ENCODE measurements around the gene ABHD8. TPM values are rescaled to one million over a fixed set of nuclear protein-coding genes. Genes with fewer than 3 reads are reported as not detected.

The ABHD8 gene
- total and polyA plus RNA-seq, 2 of the 4 experiments (the other 2 are of a cell fraction) = 3.9 to 10.2 TPM

DNA sequence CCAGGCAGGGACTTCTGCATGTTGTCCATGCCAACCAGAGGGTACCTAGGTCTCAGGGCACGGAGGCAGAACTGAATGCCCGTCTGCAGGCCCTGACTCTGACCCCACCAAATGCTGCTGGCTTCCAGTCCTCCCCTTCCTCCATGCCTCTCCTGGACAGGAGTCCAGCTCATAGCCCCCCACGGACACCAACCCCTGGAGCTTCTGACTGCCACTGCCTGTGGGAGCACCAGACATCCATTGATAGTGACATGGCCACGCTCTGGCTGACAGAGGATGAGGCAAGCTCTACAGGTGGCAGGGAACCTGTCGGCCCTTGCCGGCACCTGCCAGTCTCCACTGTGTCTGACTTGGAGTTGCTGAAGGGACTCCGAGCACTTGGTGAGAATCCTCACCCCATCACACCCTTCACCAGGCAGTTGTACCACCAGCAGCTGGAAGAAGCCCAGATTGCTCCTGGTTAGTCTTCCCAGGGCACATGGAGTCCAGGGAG lies 19.7 kb downstream of the ABHD8 start:
- no peak overlapping the region for H3K4ac ChIP-seq (ENCODE audit: low read depth, low read length)
- no peak overlapping the region for H3K18ac ChIP-seq (ENCODE audit: low read depth, low read length)
- H3K27ac ChIP-seq (ENCODE audit: insufficient read depth, low read length) = no peak overlapping the region
- H4K5ac ChIP-seq (ENCODE audit: low read depth, low read length) = no peak overlapping the region
- no peak overlapping the region for H4K91ac ChIP-seq (ENCODE audit: insufficient read depth, low read depth, low read length)
- no peak overlapping the region for H3K14ac ChIP-seq (replicated peaks; ENCODE audit: low read depth, low read length)
- CTCF ChIA-PET = interaction anchor here (0.9 kb wide), 1 partner anchor 22 kb away, joined by 3 read pairs; no protein-coding TSS in a partner anchor
- POLR2A ChIA-PET (ENCODE audit: unreplicated experiment) = no interaction called here
- ATAC-seq (ENCODE audit: low read depth) = no peak
- no peak overlapping the region for H2BK5ac ChIP-seq (ENCODE audit: low read depth, low read length, poor library complexity, severe bottlenecking)
- no peaks in the 10 kb centered on the region for H3K9me3 ChIP-seq (ENCODE audit: control insufficient read depth, insufficient read depth, low read length)
- intact Hi-C loops (cut with micrococcal nuclease) (loop anchor here (2.0 to 10.0 kb wide), 2 partner anchors 387 to 509 kb away; no protein-coding TSS in a partner anchor), in situ Hi-C loops (cut with MboI; ENCODE audit: low sequenced_read_pairs) (loop anchor here (10.0 kb wide), 1 partner anchor 79 kb away; no protein-coding TSS in a partner anchor), dilution Hi-C loops (cut with HindIII; ENCODE audit: low sequenced_read_pairs, unreplicated experiment) (no loop called here)
- no peak overlapping the region for H3K23ac ChIP-seq (ENCODE audit: low read depth, low read length)
- no peak overlapping the region for H3K56ac ChIP-seq (ENCODE audit: extremely low read depth, insufficient read depth, low read length)
- DNase-seq = no peak
- no peak overlapping the region for H2AK5ac ChIP-seq (ENCODE audit: low read depth, low read length)
- H3K9ac ChIP-seq (ENCODE audit: low read depth, low read length) = no peak overlapping the region
- H2BK20ac ChIP-seq (ENCODE audit: low read depth, low read length) = no peak overlapping the region
- no peaks in the 10 kb centered on the region for H3K4me1 ChIP-seq (ENCODE audit: control insufficient read depth, insufficient read depth, low read length)
- no peak overlapping the region for H2BK15ac ChIP-seq (ENCODE audit: low read depth, low read length)
- H2BK120ac ChIP-seq (ENCODE audit: low read depth, low read length) = no peak overlapping the region
- H3K79me1 ChIP-seq (ENCODE audit: low read depth in 1 of 2, low read length in 2 of 2) = no peaks in the 10 kb centered on the region
- H3K36me3 ChIP-seq (ENCODE audit: control insufficient read depth, insufficient read depth, low read length) = peaks cover 5% of the 10 kb centered on the region
- BruUV-seq (replicated peaks) = no TSS peak
- H2AFZ ChIP-seq (replicated peaks; ENCODE audit: low read length, poor library complexity) = no peak overlapping the region
- H4K8ac ChIP-seq (ENCODE audit: low read depth in 2 of 2, low read length in 2 of 2) = no peak overlapping the region
- no peaks in the 10 kb centered on the region for H3K27me3 ChIP-seq (ENCODE audit: control insufficient read depth, insufficient read depth, low read length)
- no peak overlapping the region for H3K4me2 ChIP-seq (ENCODE audit: low read depth, low read length)
- H3K4me3 ChIP-seq (ENCODE audit: insufficient read depth, low read depth, low read length) = no peak overlapping the region
- 20% methylated on average over 1 of the region's 7 CpGs; no CpG with 5 or more reads in 1 of the 2 experiments for WGBS, 2 experiments (ENCODE audit: extremely low coverage in 2 of 2, insufficient read length in 1 of 2)
- no peak overlapping the region for H2AK9ac ChIP-seq (replicated peaks; ENCODE audit: low read depth, low read length, poor library complexity)
- TF ChIP-seq MAZ (IDR thresholded peaks at IDR 0.05; ENCODE audit: borderline replicate concordance, low read depth, low read length) (no peak), BHLHE40 (IDR thresholded peaks at IDR 0.05; ENCODE audit: low read depth, low read length) (no peak), FOS (IDR thresholded peaks at IDR 0.05; ENCODE audit: low read depth, low read length) (no peak), RFX5 (IDR thresholded peaks at IDR 0.05; ENCODE audit: low read depth, low read length) (no peak), CHD1 (IDR thresholded peaks at IDR 0.05; ENCODE audit: low read depth, low read length) (no peak), POLR2A (IDR thresholded peaks at IDR 0.05; ENCODE audit: low read depth, low read length) (no peak), RCOR1 (IDR thresholded peaks at IDR 0.05; ENCODE audit: insufficient replicate concordance, low read length) (no peak), MXI1 (IDR thresholded peaks at IDR 0.05; ENCODE audit: borderline replicate concordance, low read depth, low read length) (no peak), NFE2L2 (IDR thresholded peaks at IDR 0.05; ENCODE audit: low read depth, low read length) (no peak), CEBPB (IDR thresholded peaks at IDR 0.05; ENCODE audit: low read depth, low read length) (no peak), SMC3 (IDR thresholded peaks at IDR 0.05; ENCODE audit: low read depth, low read length) (no peak), RAD21 (IDR thresholded peaks at IDR 0.05; ENCODE audit: low read length) (no peak), MAFK (IDR thresholded peaks at IDR 0.05; ENCODE audit: low read depth, low read length) (no peak)
- TF ChIP-seq, protein P1, sequence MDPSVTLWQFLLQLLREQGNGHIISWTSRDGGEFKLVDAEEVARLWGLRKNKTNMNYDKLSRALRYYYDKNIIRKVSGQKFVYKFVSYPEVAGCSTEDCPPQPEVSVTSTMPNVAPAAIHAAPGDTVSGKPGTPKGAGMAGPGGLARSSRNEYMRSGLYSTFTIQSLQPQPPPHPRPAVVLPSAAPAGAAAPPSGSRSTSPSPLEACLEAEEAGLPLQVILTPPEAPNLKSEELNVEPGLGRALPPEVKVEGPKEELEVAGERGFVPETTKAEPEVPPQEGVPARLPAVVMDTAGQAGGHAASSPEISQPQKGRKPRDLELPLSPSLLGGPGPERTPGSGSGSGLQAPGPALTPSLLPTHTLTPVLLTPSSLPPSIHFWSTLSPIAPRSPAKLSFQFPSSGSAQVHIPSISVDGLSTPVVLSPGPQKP (IDR thresholded peaks at IDR 0.05; ENCODE audit: borderline replicate concordance, low read depth, low read length) = no peak
- TF ChIP-seq, protein P2, sequence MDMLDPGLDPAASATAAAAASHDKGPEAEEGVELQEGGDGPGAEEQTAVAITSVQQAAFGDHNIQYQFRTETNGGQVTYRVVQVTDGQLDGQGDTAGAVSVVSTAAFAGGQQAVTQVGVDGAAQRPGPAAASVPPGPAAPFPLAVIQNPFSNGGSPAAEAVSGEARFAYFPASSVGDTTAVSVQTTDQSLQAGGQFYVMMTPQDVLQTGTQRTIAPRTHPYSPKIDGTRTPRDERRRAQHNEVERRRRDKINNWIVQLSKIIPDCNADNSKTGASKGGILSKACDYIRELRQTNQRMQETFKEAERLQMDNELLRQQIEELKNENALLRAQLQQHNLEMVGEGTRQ (IDR thresholded peaks at IDR 0.05; ENCODE audit: low read depth, low read length) = no peak
- TF ChIP-seq, protein P3, sequence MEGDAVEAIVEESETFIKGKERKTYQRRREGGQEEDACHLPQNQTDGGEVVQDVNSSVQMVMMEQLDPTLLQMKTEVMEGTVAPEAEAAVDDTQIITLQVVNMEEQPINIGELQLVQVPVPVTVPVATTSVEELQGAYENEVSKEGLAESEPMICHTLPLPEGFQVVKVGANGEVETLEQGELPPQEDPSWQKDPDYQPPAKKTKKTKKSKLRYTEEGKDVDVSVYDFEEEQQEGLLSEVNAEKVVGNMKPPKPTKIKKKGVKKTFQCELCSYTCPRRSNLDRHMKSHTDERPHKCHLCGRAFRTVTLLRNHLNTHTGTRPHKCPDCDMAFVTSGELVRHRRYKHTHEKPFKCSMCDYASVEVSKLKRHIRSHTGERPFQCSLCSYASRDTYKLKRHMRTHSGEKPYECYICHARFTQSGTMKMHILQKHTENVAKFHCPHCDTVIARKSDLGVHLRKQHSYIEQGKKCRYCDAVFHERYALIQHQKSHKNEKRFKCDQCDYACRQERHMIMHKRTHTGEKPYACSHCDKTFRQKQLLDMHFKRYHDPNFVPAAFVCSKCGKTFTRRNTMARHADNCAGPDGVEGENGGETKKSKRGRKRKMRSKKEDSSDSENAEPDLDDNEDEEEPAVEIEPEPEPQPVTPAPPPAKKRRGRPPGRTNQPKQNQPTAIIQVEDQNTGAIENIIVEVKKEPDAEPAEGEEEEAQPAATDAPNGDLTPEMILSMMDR (conservative IDR thresholded peaks at IDR 0.05; ENCODE audit: low read depth, low read length) = no peak
- no peaks in the 10 kb centered on the region for H3K9me1 ChIP-seq (ENCODE audit: insufficient read depth, low read length)
- H4K20me1 ChIP-seq (ENCODE audit: insufficient read depth, low read length) = no peaks in the 10 kb centered on the region

All from IMR-90 (cell line).